Measurements from ENCODE around the gene PIP4K2A. TPM values are rescaled to one million over a fixed set of nuclear protein-coding genes. Genes with fewer than 3 reads are reported as not detected.
"Not testable (repeated sequence)": the region's sequence is repeated elsewhere in the genome, so short reads cannot be mapped to it uniquely, and the experiment has no call there.

PIP4K2A gene
- total RNA-seq, 1 donor from 2014 or later, result 24.0 TPM

GRCh38 chr10:22741631-22742030 lies 27.3 kb upstream of the PIP4K2A start:
- H3K9ac ChIP-seq (ENCODE audit: low read depth in 1 of 3, low read length in 3 of 3); H3K27me3 ChIP-seq (ENCODE audit: control insufficient read depth in 3 of 3, insufficient read depth in 3 of 3, low read length in 3 of 3); H3K4me1 ChIP-seq (ENCODE audit: control insufficient read depth in 3 of 3, insufficient read depth in 3 of 3, low read length in 3 of 3); H3K27ac ChIP-seq (ENCODE audit: low read depth, low read length); H3K9me3 ChIP-seq (ENCODE audit: control insufficient read depth in 3 of 3, low read length in 3 of 3); H3K4me3 ChIP-seq (ENCODE audit: low read length in 3 of 3); H3K36me3 ChIP-seq (ENCODE audit: control insufficient read depth in 3 of 3, insufficient read depth in 3 of 3, low read length in 3 of 3): not testable (repeated sequence)

GRCh38 chr10:22740180-22740579 lies 25.8 kb upstream of the PIP4K2A start:
- no peak overlapping the region for H3K9ac ChIP-seq (ENCODE audit: low read depth in 1 of 3, low read length in 3 of 3)
- no peaks in the 10 kb centered on the region for H3K4me1 ChIP-seq (ENCODE audit: control insufficient read depth in 3 of 3, insufficient read depth in 3 of 3, low read length in 3 of 3)
- no peak overlapping the region for H3K4me3 ChIP-seq (ENCODE audit: low read length in 3 of 3)
- no peaks in the 10 kb centered on the region for H3K27me3 ChIP-seq (ENCODE audit: control insufficient read depth in 3 of 3, insufficient read depth in 3 of 3, low read length in 3 of 3)
- no peaks in the 10 kb centered on the region for H3K36me3 ChIP-seq (ENCODE audit: control insufficient read depth in 3 of 3, insufficient read depth in 3 of 3, low read length in 3 of 3)
- H3K9me3 ChIP-seq (ENCODE audit: control insufficient read depth in 3 of 3, low read length in 3 of 3), result peaks cover 0 to 3% (median 0%) of the 10 kb centered on the region in 3 donors
- H3K27ac ChIP-seq (ENCODE audit: low read depth, low read length), result no peak overlapping the region

GRCh38 chr10:22737587-22737986 lies 23.2 kb upstream of the PIP4K2A start:
- Histone ChIP-seq H3K4me3 (ENCODE audit: low read length in 3 of 3) (no peak overlapping the region), H3K36me3 (ENCODE audit: control insufficient read depth in 3 of 3, insufficient read depth in 3 of 3, low read length in 3 of 3) (no peaks in the 10 kb centered on the region), H3K27me3 (ENCODE audit: control insufficient read depth in 3 of 3, insufficient read depth in 3 of 3, low read length in 3 of 3) (no peaks in the 10 kb centered on the region), H3K9ac (ENCODE audit: low read depth in 1 of 3, low read length in 3 of 3) (no peak overlapping the region), H3K27ac (ENCODE audit: low read depth, low read length) (no peak overlapping the region), H3K9me3 (ENCODE audit: control insufficient read depth in 3 of 3, low read length in 3 of 3) (no peaks in the 10 kb centered on the region), H3K4me1 (ENCODE audit: control insufficient read depth in 3 of 3, insufficient read depth in 3 of 3, low read length in 3 of 3) (no peaks in the 10 kb centered on the region)

- Histone ChIP-seq H3K9ac (ENCODE audit: low read depth in 1 of 3, low read length in 3 of 3) (no peak overlapping the region), H3K9me3 (ENCODE audit: control insufficient read depth in 3 of 3, low read length in 3 of 3) (no peaks in the 10 kb centered on the region), H3K27me3 (ENCODE audit: control insufficient read depth in 3 of 3, insufficient read depth in 3 of 3, low read length in 3 of 3) (no peaks in the 10 kb centered on the region), H3K36me3 (ENCODE audit: control insufficient read depth in 3 of 3, insufficient read depth in 3 of 3, low read length in 3 of 3) (no peaks in the 10 kb centered on the region), H3K4me3 (ENCODE audit: low read length in 3 of 3) (no peak overlapping the region), H3K4me1 (ENCODE audit: control insufficient read depth in 3 of 3, insufficient read depth in 3 of 3, low read length in 3 of 3) (no peaks in the 10 kb centered on the region), H3K27ac (ENCODE audit: low read depth, low read length) (no peak overlapping the region)
These were observed 21.8 kb upstream of the PIP4K2A start for GRCh38 chr10:22736134-22736533.

- Histone ChIP-seq H3K36me3 (ENCODE audit: control insufficient read depth in 3 of 3, insufficient read depth in 3 of 3, low read length in 3 of 3) (no peaks in the 10 kb centered on the region), H3K9ac (ENCODE audit: low read depth in 1 of 3, low read length in 3 of 3) (no peak overlapping the region), H3K4me3 (ENCODE audit: low read length in 3 of 3) (no peak overlapping the region), H3K9me3 (ENCODE audit: control insufficient read depth in 3 of 3, low read length in 3 of 3) (no peaks in the 10 kb centered on the region), H3K27ac (ENCODE audit: low read depth, low read length) (no peak overlapping the region), H3K4me1 (ENCODE audit: control insufficient read depth in 3 of 3, insufficient read depth in 3 of 3, low read length in 3 of 3) (no peaks in the 10 kb centered on the region), H3K27me3 (ENCODE audit: control insufficient read depth in 3 of 3, insufficient read depth in 3 of 3, low read length in 3 of 3) (no peaks in the 10 kb centered on the region)
These were observed 19.6 kb upstream of the PIP4K2A start for GRCh38 chr10:22733992-22734391.

GRCh38 chr10:22727663-22728062 lies 13.3 kb upstream of the PIP4K2A start:
- Histone ChIP-seq H3K4me1 (ENCODE audit: control insufficient read depth in 3 of 3, insufficient read depth in 3 of 3, low read length in 3 of 3) (no peaks in the 10 kb centered on the region), H3K9ac (ENCODE audit: low read depth in 1 of 3, low read length in 3 of 3) (no peak overlapping the region), H3K4me3 (ENCODE audit: low read length in 3 of 3) (no peak overlapping the region)

GRCh38 chr10:22727112-22727511 lies 12.7 kb upstream of the PIP4K2A start:
- H3K27me3 ChIP-seq (ENCODE audit: control insufficient read depth in 3 of 3, insufficient read depth in 3 of 3, low read length in 3 of 3), result no peaks in the 10 kb centered on the region
- H3K4me3 ChIP-seq (ENCODE audit: low read length in 3 of 3), result no peak overlapping the region
- no peaks in the 10 kb centered on the region for H3K36me3 ChIP-seq (ENCODE audit: control insufficient read depth in 3 of 3, insufficient read depth in 3 of 3, low read length in 3 of 3)
- H3K4me1 ChIP-seq (ENCODE audit: control insufficient read depth in 3 of 3, insufficient read depth in 3 of 3, low read length in 3 of 3), result no peaks in the 10 kb centered on the region
- no peak overlapping the region for H3K27ac ChIP-seq (ENCODE audit: low read depth, low read length)
- H3K9me3 ChIP-seq (ENCODE audit: control insufficient read depth in 3 of 3, low read length in 3 of 3), result no peaks in the 10 kb centered on the region
- H3K9ac ChIP-seq (ENCODE audit: low read depth in 1 of 3, low read length in 3 of 3), result no peak overlapping the region

More at GRCh38 chr10:22727663-22728062, 13.3 kb upstream of the PIP4K2A start:
- H3K27me3 ChIP-seq (ENCODE audit: control insufficient read depth in 3 of 3, insufficient read depth in 3 of 3, low read length in 3 of 3), result no peaks in the 10 kb centered on the region
- H3K9me3 ChIP-seq (ENCODE audit: control insufficient read depth in 3 of 3, low read length in 3 of 3), result no peaks in the 10 kb centered on the region
- no peak overlapping the region for H3K27ac ChIP-seq (ENCODE audit: low read depth, low read length)
- H3K36me3 ChIP-seq (ENCODE audit: control insufficient read depth in 3 of 3, insufficient read depth in 3 of 3, low read length in 3 of 3), result no peaks in the 10 kb centered on the region

GRCh38 chr10:22724773-22725172 lies 10.4 kb upstream of the PIP4K2A start:
- no peaks in the 10 kb centered on the region for H3K27me3 ChIP-seq (ENCODE audit: control insufficient read depth in 3 of 3, insufficient read depth in 3 of 3, low read length in 3 of 3)
- no peak overlapping the region for H3K4me3 ChIP-seq (ENCODE audit: low read length in 3 of 3)
- H3K4me1 ChIP-seq (ENCODE audit: control insufficient read depth in 3 of 3, insufficient read depth in 3 of 3, low read length in 3 of 3), result no peaks in the 10 kb centered on the region
- H3K9ac ChIP-seq (ENCODE audit: low read depth in 1 of 3, low read length in 3 of 3), result no peak overlapping the region
- H3K36me3 ChIP-seq (ENCODE audit: control insufficient read depth in 3 of 3, insufficient read depth in 3 of 3, low read length in 3 of 3), result no peaks in the 10 kb centered on the region
- H3K9me3 ChIP-seq (ENCODE audit: control insufficient read depth in 3 of 3, low read length in 3 of 3), result no peaks in the 10 kb centered on the region
- no peak overlapping the region for H3K27ac ChIP-seq (ENCODE audit: low read depth, low read length)

GRCh38 chr10:22723783-22724182 lies 9.4 kb upstream of the PIP4K2A start:
- Histone ChIP-seq H3K27ac (ENCODE audit: low read depth, low read length) (no peak overlapping the region), H3K9ac (ENCODE audit: low read depth in 1 of 3, low read length in 3 of 3) (no peak overlapping the region), H3K36me3 (ENCODE audit: control insufficient read depth in 3 of 3, insufficient read depth in 3 of 3, low read length in 3 of 3) (no peaks in the 10 kb centered on the region), H3K9me3 (ENCODE audit: control insufficient read depth in 3 of 3, low read length in 3 of 3) (no peaks in the 10 kb centered on the region), H3K4me3 (ENCODE audit: low read length in 3 of 3) (no peak overlapping the region), H3K27me3 (ENCODE audit: control insufficient read depth in 3 of 3, insufficient read depth in 3 of 3, low read length in 3 of 3) (no peaks in the 10 kb centered on the region), H3K4me1 (ENCODE audit: control insufficient read depth in 3 of 3, insufficient read depth in 3 of 3, low read length in 3 of 3) (no peaks in the 10 kb centered on the region)

- Histone ChIP-seq H3K9ac (ENCODE audit: low read depth in 1 of 3, low read length in 3 of 3) (no peak overlapping the region), H3K27me3 (ENCODE audit: control insufficient read depth in 3 of 3, insufficient read depth in 3 of 3, low read length in 3 of 3) (no peaks in the 10 kb centered on the region), H3K27ac (ENCODE audit: low read depth, low read length) (no peak overlapping the region), H3K4me1 (ENCODE audit: control insufficient read depth in 3 of 3, insufficient read depth in 3 of 3, low read length in 3 of 3) (no peaks in the 10 kb centered on the region), H3K9me3 (ENCODE audit: control insufficient read depth in 3 of 3, low read length in 3 of 3) (no peaks in the 10 kb centered on the region), H3K4me3 (ENCODE audit: low read length in 3 of 3) (no peak overlapping the region), H3K36me3 (ENCODE audit: control insufficient read depth in 3 of 3, insufficient read depth in 3 of 3, low read length in 3 of 3) (no peaks in the 10 kb centered on the region)
These were observed 9.0 kb upstream of the PIP4K2A start for GRCh38 chr10:22723343-22723779.

Data from skeletal muscle tissue (tissue), 4 donors.